ENCODE measurements around the gene LDB2.

LDB2 gene

DNA sequence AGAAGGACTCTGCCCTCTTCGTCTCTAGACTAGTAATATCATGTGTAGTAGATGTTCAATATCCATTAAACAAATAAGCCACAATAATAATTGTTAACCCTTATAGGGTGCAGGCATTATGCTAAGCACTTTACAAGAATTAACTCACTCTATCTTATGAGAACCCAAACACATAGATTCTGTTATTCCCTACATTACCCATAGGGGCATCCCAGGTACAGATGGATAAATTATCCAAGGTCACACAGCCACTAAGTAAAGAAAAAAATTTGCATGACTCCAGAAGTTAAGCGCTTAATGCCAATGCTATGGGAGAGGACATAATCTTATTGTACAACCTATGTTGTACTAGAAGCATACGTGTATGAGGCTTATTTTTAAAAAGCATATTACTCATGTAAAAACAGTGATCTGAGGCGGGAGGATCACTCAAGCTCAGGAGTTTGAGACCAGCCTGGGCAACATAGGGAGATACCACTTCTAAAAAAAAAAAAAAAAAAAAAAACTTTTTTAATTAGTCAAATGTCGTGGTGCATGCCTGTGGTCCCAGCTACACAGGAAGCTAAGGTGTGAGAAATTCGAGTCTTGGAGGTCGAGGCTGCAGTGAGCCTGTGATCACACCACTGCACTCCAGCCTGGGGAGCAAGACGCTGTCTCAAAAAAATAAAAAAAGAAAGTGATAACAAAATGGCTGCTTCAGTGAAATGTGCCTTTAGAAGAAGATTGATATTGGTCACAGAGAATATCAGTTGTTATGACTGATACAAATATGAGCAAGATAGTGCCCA is 13.6 kb downstream of the LDB2 start:
- no peak for DNase-seq (ENCODE audit: low spot score)

- no peak for DNase-seq (ENCODE audit: low spot score)
Measured at GRCh38 chr4:16883806-16884205, 14.6 kb downstream of the LDB2 start.

DNA sequence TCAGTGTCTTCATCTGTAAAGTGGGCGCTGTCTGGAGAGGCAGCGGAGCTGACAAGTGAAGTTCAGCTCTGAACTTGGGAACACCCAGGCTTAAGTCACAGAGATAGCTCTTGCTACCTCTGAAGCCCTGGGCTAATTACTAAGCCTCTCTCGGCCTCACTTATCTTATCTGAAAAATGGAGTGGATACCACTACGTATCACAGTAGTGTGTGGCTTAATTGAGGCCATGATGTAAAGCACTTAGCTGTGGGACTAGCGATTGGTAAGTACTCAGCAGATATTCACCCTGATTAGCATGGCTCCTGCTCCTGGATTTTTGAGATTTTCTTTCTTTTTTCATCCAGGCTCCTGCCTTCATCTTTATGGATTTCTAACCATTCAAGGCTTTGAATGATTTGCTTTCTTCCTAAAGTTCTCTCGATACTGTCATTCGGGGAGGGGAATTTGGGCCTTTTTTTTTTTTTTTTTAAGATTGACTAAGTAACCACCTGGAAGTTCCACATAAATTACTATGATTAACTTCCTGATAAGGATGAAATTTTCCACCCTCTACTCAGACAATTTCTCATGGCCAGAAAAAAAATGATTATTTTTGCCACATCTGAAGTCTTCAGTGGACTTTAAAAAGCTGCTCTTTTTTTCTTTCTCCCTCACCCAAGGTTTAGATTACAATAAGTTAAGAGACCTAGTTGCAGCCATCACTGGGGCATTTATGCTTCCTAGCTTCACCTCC is 17.1 kb downstream of the LDB2 start:
- DNase-seq (ENCODE audit: low spot score), result no peak

DNA sequence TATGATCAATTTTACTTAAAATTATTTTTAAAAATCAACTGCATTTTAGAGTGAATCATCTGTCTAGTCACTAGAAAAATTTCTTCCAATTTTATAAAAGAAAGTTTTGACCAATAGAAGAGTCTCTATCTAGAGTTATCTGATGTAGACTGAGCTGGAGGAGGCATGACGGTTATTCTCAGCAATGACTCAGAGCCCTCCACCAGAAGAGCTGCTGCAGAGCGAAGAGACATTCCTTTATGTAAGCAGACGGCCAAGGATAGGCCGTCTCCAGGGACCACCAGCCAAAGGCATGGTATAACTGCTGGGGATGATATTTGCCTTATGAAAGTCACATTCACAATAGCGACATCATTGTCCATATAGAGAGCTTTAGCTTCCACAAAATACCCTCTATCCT is 23.0 kb downstream of the LDB2 start:
- DNase-seq (ENCODE audit: low spot score), result no peak

DNA sequence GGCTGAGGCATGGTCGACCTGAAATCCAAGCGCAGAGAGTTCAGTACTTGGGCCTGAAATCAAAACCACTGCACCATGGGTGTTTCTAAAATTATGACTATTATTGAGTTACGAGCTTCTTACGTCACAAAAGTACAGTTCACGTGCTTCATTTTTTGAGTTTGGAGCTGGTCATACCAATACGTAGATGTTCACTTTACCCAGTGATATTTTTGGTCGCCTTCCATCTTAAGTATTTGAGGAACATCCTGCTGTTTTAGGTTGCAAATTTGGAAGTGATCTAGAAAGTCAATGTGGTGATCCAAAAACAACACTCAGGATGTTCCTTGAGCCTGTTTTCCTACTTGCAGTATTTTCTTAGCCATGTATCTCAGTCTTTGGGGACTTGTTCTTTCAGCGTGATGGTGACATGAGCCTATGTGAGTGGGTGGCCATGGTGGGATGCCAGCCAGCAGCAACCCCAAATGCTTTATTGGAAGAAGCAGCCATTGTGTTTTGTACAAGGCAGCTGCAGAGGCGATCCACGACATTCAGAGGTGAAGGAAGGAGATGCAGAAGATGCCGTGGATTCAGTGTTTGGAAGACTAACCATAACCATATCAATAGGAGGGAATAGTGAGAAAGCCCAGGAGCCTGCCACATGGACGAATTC is 28.7 kb downstream of the LDB2 start:
- no peak for DNase-seq (ENCODE audit: low spot score)

DNA sequence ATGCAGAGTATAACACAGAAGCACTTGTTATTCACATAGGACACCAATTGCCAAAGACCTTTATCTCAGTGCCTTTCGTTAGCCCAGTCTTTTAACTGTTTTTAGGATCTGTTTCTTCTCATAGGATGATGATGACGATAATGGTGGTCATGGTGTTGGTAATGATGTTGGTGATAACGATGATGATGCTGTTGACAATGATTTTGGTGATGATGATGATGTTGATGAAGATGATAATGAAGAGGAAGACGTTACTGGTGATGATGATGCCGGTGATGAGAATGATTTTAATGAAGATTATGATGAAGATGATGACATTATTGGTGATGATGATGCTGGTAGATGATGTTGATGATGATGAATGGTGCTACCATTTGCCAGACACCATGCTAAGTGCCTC is 29.8 kb downstream of the LDB2 start:
- no peak for DNase-seq (ENCODE audit: low spot score)

DNA sequence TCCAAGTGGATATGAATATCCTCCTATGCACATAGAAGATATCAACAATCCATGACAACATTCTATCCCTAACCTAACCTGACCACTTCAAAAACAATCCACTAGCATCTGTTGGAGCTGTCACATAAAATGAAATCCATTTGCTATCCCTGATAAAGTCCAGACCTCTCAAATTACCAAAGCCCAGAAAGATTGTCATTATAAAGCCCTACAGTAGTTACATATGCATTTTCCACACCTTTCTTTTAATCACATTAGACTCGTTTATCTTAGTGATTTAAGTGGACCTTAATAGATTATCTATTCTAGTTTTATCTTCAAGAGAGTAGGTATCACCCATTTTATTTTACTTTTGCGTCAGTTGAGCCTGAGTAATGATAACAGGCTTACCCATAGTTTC is 30.6 kb downstream of the LDB2 start:
- DNase-seq (ENCODE audit: low spot score), result no peak

GRCh38 chr4:16866974-16867373 is 31.5 kb downstream of the LDB2 start:
- DNase-seq (ENCODE audit: low spot score), result no peak

DNA sequence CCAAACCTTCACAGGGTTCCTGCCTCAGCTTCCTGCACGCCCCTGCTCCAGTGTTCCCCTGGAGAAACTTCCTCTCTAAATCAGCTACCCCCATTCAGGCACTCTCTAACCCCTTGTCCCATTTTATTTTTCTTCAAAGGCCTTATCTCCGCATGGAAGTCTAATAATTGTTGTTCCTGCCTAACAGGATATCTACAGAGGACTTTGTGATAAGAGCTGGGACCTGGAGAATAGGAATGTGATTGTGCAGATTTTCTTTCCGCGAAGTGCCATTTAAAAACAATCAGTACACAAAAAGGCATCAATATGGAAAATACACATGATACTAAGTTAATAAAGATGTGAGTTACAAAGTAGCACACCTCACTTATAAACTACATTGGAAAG is 32.6 kb downstream of the LDB2 start:
- DNase-seq (ENCODE audit: low spot score), result no peak

- DNase-seq (ENCODE audit: low spot score), result no peak
Measured at GRCh38 chr4:16865209-16865896, 33.1 kb downstream of the LDB2 start.

GRCh38 chr4:16864199-16864598 is 34.2 kb downstream of the LDB2 start:
- no peak for DNase-seq (ENCODE audit: low spot score)

DNA sequence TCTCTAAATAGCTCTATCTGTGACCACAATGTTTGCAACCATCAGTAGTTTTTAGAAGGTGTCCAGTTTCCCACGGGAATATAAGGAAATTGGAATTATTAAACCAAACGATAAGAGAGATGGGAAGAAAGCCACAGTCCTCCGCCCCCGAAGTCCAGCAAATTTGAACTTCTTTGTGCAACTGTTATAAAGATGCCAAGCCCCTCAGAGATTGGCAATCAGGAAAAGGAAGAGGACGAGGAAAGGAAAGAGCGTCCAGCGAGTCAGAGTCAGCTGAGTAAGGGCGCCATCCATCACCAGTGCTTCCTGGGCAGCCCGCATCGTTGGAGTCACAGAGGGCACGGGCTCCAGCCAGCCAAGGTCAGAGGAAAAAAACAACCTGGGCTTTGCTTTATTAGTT is 35.7 kb downstream of the LDB2 start:
- no peak for DNase-seq (ENCODE audit: low spot score)

- DNase-seq (ENCODE audit: low spot score), result peak; percentile 3
Measured at GRCh38 chr4:16860516-16860915, 37.9 kb downstream of the LDB2 start.

GRCh38 chr4:16859031-16859430 is 39.4 kb downstream of the LDB2 start:
- no peak for DNase-seq (ENCODE audit: low spot score)

DNA sequence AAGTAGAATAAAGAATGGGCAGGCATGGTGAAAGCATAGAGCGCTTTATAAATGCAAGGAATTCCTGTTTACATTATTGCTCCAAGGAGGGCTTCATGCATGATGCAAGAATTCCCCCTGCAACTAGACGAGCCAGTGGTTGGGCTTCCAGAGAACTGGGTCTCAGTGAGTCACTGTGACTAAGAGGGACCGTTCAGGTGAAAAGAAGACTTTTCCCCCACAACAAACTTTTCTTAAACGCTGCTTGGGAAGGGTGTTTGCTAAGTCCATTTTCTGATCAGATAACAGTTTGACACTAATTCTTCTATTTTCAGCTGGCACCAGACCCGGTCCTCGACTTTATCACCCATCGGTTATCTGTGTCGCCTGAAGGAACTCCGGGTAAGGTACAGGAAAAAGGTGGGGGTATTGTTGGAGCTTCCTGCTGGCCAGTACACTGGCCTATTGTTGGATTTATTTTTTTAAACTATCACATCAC is 40.1 kb downstream of the LDB2 start:
- no peak for DNase-seq (ENCODE audit: low spot score)

DNA sequence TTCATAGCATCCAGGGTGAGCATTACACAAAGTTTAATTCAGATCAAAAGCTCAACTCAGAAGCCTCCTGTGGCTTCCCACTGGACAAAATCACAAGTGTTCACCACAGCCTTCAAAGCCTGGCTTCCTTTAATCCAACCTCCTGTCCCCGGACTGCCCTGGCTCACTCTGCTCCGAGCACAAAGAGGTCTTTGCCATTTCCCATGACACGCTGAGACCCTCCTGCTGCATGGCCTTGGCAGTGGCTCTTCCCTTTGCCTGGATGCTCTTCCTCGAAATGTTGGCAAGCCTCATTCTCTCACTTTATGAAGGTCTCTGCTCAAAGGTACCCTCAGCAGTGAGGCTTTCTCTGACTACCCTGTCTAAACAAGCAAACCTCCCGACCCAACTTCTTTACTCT is 41.0 kb downstream of the LDB2 start:
- DNase-seq (ENCODE audit: low spot score), result no peak

DNA sequence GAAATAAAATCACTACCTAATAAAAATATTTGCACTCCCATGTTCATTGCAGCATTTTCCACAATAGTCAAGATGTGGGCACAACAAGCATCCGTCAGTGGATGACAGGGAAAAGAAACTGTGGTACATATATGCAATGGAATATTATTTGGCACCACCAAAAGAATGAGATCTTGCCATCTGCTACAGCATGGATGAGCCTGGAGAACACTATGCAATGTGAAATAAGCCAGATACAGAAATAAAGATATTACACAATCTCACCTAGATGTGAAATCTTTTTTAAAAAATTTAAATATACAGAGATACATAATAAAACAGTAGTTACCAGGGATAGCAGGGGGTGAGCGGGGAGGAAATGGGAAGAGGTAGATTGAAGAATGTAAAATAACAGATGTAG is 44.8 kb downstream of the LDB2 start:
- no peak for DNase-seq (ENCODE audit: low spot score)

GRCh38 chr4:16852644-16853043 is 45.8 kb downstream of the LDB2 start:
- no peak for DNase-seq (ENCODE audit: low spot score)

DNA sequence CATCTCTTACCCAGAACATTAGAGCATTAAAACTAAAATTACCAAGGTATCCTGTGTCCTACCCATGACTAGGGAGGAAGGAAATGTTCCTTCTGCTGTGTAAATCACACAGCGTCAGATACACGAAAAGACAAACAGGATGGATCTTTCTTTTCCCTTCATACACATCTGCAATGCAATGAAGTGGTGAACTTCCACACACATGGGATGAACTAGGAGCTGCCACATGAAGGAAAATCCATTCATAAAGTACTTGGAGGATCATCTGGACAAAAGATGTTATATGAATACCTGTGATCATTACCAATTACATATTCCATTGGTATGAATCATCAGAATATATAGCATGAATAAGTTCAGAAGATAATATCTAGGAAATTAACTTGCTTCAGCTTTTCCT is 46.2 kb downstream of the LDB2 start:
- no peak for DNase-seq (ENCODE audit: low spot score)

GRCh38 chr4:16846540-16847117 is 51.8 kb downstream of the LDB2 start:
- no peak for DNase-seq (ENCODE audit: low spot score)

DNA sequence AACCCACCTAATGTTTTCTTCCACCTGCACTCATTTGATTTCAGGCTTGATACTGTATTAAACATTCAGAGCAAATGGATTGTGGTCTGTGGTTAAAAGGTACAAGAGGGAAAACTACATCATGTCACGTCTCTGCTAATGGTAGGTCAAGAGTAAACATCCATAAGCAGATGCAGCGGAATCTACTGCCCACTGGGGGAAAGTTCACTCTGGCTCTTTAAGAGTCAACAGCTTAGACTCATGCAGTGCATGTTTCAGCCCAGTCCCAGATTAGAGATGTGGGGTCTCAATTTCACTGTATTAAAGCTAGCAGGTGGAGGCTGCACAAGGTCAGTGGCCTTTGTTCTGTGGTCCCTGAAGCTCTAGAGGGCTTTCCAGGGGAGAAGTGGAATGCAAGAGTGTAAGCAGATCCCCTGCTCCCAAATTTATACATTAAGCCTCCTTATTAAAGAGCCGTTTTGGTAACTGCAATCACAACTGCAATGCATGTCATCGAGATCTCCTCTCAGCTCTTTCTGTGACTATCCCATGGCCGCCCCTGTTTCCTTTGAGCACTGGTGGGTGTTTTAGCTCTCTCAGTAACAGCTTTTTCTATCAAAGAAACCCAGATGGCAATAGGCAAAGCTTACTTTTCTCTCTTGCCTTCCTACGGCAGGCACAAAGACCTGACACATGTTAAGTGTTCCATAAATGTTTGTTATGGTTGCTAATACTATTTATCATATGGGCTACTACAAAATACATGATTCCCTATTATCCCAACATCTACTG is 53.4 kb downstream of the LDB2 start:
- no peak for DNase-seq (ENCODE audit: low spot score)

Data from RKO (cell line).